Suppressor macrophage treated with lipopolysaccharide for 4 hours (primary cell): ENCODE data around the gene PPIL1.

ENCODE experiments used
- DNase-seq: peaks from one replicate; pipeline ENCODE4 v3.0.0-alpha.2; 2020

PPIL1 gene

GRCh38 chr6:36888115-36888643, 13.6 kb upstream of the PPIL1 start:
- no peak for DNase-seq

DNA sequence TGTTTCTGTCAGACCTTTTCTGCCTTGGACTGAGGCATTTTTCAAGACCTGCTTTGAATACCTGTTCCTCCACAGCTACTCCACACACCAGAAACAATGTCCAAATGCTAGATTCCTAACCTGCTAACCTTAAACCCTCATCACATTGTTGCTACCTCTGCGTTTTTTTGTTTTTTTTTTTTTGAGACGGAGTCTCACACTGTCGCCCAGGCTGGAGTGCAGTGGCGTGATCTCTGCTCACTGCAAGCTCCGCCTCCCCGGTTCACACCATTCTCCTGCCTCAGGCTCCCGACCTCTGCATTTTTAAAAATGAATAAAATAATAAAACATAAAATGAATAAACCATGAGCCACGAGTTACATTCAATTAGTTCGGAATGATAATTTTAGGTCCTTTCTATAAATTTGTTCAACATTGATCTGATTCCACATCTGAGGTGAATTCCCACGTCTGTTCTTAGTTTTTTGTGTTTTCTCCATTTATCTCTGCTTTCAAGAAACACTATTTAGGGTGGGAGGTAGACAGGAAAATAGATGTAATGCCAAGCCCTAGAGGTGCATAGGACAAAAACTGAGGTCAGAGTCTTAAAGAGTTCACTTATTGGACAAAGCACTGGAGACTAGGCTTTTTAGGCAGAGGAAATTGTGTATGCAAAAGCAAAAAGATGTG, 12.5 kb upstream of the PPIL1 start:
- DNase-seq = no peak

DNA sequence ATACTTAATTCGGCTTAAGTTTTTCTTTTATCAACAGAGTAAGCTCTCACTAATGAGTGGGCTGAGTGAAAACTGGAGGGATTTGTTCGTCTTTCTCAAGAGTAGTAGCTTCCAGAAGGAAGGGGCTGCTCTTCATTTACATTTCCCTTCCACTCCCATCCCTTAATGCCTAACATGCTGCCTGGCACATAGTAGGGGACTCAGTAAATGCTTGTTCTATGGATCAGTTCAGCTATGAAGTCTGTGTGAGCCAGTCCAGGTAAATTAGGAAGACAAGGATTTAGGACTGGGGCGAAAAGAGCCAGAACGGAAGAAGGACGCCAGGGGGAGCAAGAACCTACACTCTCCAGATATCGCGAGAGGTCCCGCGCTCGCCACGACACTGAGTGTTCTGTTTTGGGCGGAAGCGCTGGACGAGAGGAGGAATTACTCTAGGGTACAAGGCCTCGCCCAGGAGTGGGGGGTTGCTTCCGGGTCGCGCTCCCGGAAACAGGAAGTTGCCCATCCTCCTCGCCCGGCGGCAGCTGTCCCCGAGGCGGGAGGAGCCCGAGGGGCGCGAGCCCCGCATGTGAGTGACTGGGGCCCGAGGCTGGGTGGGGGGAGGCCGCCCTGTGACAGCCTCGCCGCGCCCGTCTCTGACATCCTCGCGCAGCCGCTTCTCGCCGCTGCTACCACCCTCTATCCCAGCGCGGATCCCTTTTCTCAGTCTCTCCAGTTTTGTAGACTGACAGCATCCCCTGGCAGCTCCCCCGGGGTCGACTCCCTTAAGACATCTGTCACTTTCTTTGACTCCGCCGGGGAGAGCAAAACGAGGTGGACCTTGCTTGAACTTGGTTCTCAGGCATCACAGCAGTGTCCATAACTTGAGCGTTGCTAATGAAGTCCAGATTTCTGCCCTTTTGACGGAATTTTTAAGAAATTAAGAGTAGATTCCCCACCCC, 11.1 kb upstream of the PPIL1 start, which contains the start of gene C6orf89:
C6orf89 (plus strand) TSS at position 492 of the 941 bp plus-strand sequence. CDS start 13,493 bp downstream, outside the sequence.
- peak; percentile 99 for DNase-seq

GRCh38 chr6:36884610-36885009, 10.0 kb upstream of the PPIL1 start:
- DNase-seq = no peak

GRCh38 chr6:36875250-36875633, 639 bp upstream of the PPIL1 start:
- DNase-seq = no peak

DNA sequence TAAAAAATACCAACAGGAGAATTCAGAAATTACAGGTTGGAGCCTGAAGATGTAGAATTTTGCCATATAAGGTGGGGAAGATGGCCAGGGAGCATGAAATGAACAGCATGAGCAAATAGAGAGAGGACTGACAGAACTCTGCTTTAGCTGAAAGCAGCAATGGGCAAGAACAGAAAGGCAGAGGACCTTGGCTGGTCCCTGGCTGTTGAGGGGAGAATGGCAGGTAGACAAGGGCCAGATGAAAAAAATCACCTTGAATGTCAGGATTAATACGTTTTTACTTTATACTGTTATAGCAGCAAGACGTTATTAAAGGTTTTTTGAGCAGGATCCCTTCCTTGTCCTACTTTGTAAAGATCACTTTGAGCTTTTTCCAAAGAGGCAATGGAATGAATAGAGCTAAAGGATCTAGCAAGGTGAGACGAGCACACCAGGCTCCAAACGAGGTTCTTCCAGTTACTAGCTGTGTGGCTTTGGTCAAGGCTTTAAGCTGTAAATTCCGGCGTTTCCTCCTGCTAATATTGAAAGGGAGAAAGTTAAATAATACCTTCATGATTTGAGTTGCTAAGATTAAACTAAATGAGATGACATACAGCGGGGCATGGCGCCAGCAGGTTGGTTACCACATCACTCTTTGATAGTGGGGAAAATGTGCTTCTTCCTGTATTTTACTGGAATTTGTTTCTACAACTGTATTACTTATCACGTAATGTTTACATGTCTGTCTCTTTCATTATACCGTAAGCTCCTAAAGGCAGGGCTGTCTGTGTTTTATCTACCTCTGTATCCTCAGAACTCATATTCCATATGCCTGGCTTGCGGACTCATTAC, 776 bp downstream of the PPIL1 start:
- DNase-seq = peak; percentile 25

DNA sequence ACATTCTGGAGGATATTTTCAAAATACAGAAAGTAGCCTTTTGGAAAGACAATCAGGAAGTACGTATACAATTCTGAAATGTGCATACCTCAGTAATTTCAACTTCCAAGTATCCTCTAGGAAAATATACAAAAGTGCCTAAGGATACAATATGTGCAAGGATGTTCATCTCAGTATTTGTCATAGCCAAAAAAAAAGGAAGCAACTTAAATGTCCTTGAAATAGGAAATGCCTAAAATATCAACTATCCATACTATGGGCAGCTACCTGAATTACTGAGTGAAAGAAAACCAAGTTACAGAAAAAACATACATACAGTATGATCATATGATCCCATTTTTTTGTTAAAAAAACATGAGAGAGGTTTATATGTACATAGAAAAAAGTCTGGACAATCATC, 1.5 kb downstream of the PPIL1 start:
- DNase-seq = no peak

- no peak for DNase-seq
These were observed 2.9 kb downstream of the PPIL1 start for GRCh38 chr6:36871686-36872085.

- no peak for DNase-seq
These were observed 7.0 kb downstream of the PPIL1 start for GRCh38 chr6:36867471-36868224.

DNA sequence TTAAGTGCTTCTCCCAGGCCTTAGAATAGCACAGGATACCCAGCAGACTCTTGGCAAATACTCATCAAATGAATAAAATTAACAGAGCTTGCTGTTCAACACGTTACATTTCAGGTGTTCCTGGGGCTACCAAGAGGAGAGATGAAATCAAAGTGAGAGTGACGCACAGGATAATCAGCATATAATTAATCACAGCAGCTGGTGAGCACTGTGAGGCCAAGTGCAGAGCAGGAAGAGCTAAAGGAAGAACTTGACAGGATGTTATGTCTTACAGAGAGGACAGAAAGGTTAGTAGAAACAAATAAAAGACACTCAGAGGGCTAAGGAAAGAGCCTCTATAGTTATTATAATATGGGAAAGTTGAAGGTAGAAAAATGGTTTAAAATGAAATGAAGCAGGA, 8.8 kb downstream of the PPIL1 start:
- no peak for DNase-seq

GRCh38 chr6:36863670-36864540, 10.7 kb downstream of the PPIL1 start:
- no peak for DNase-seq

GRCh38 chr6:36862848-36863382, 11.7 kb downstream of the PPIL1 start:
- DNase-seq = no peak

GRCh38 chr6:36862164-36862847, 12.3 kb downstream of the PPIL1 start:
- DNase-seq = no peak

DNA sequence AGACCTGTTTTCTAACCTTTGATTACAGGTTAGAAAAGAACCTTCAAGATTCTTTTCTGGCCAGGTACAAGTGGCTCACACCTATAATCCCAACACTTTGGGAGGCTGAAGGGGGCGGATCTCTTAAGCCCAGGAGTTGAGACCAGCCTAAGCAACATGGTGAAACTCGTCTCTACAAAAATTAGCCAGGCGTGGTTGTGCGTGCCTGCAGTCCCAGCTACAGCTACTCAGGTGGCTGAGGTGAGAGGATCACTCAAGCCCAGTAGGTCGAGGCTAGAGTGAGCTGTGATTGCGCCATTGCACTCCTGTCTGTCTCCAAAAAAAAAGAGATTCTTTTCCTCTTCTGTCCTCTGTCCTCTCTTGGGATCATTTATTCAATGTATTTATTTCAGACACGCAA, 14.5 kb downstream of the PPIL1 start:
- DNase-seq = no peak

DNA sequence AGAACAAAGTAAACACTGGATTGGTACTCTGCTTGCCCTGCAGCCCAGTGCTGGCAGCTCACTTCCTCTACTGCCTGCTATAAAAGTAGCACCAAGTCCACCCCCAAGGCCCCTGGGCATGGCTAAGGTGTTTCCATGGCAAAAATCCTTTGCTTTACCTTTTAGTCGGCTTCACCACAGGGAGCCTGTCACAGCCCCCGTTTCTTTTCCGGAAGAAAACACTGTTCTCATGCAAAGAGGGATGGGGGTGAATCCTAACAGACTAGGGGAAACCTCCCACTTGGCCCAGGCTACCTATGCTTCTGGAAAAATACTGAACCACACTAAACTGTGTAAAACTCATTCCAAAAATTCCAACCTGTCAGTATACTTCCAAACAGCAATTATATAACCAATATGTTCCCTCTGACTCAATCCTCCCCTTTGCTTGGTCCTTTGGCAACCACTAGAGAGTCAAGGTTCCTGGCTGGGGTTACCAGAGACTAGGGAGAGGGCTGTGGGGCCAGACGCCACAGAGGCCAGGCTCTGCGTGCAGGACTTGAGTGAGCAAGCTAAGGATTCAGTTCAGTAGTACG, 16.1 kb downstream of the PPIL1 start:
- DNase-seq = no peak

DNA sequence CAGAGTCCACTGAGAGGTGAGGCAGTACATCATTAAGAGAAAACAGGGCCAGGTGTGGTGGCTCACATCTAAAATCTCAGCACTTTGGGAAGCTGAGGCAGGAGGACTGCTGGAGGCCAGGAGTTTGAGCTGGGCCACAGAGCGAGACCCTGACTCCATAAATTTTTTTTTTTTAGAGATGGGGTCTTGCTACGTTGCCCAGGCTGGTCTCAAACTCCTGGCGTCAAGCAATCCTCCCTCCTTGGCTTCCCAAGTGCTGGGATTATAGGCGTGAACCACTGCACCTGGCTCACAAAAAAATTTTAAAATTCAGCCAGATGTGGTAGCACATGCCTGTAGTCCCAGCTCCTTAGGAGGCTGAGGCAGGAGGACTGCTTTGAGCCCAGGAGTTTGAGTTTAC, 17.3 kb downstream of the PPIL1 start:
- no peak for DNase-seq

DNA sequence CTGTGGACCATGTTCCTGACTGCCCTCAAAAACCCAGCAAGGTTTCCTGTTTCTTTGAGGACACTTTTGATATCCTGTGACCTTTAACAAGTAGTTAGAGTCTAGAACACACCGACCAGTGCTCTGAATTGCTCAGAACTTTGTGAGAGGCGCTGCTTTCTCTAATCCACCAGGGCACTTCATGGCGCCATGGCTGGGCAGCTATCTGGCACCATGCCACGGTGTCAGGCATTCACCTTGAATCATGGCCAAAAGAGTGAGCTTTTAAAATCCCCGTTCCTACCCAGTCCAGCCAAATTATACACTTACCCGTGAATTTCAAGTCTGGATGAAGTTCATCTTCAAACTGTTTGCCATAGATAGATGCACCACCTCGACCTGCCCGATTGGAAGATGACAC, 18.3 kb downstream of the PPIL1 start:
- no peak for DNase-seq

DNA sequence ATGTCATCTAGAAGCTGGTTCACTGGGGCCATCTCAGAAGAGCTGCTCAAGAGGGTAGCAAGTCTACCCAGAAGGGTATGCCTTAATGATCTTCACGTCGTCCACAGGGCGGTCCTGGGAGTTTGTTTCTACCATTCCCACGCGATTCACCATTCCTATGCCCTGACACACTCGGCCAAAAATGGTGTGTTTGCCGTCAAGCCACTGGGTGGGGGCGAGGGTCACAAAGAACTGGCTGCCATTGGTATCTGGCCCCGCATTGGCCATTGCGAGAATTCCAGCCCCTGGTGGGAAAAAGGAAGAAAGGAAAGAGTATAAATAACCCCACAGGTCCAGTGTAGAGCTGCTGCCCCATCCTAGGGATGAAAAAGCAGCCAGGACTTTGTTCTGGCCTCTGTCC, 18.9 kb downstream of the PPIL1 start:
- no peak for DNase-seq

GRCh38 chr6:36853325-36853724, 21.3 kb downstream of the PPIL1 start:
- peak; percentile 92 for DNase-seq
